IMR-90 (cell line): ENCODE measurements around the gene COPS4. TPM values are rescaled to one million over a fixed set of nuclear protein-coding genes. Genes with fewer than 3 reads are reported as not detected.
"Not testable (repeated sequence)": the region's sequence is repeated elsewhere in the genome, so short reads cannot be mapped to it uniquely, and the experiment has no call there.

Experiments
- ATAC-seq: fragments of 200-7000 bp; cut with Tn5 transposase; 2 replicates; pipeline ENCODE4 v1.9.1; 2020; ENCODE audit warnings: low read depth, mild to moderate bottlenecking, moderate library complexity
- BruUV-seq: library from RNA; stranded (reverse); fragments of 400-500 nt; replicated peaks from 2 replicates; lab custom pipeline; 2021; lab: Mats Ljungman, UMichigan
- CTCF ChIA-PET: fragments of 300-600 bp; formaldehyde crosslinking; extraction: SDS; loops from one replicate; lab custom pipeline; 2021; ENCODE audit warnings: antibody characterized with exemption; lab: Yijun Ruan, JAX
- POLR2A ChIA-PET: fragments of 300-600 bp; sonication (Branson Sonifier 250); formaldehyde crosslinking; loops from one replicate; lab custom pipeline; 2022; ENCODE audit warnings: antibody characterized with exemption; ENCODE audit not compliant: unreplicated experiment; lab: Charles Lee
- DNase-seq: peaks from one replicate; pipeline ENCODE4 v3.0.0; 2013
- H2AFZ ChIP-seq: replicated peaks from 2 replicates; pipeline ENCODE3; 2013; ENCODE audit warnings: low read length, mild to moderate bottlenecking; ENCODE audit not compliant: poor library complexity
- H2AK5ac ChIP-seq: 2 replicates; pipeline ENCODE4 v1.6.1; 2013; ENCODE audit warnings: low read depth, low read length, inconsistent platforms
- H2AK9ac ChIP-seq: replicated peaks from 2 replicates; pipeline ENCODE3; 2013; ENCODE audit warnings: mild to moderate bottlenecking, low read depth, low read length, moderate library complexity; ENCODE audit not compliant: poor library complexity
- H2BK120ac ChIP-seq: 2 replicates; pipeline ENCODE4 v1.6.1; 2013; ENCODE audit warnings: low read depth, low read length, inconsistent platforms
- H2BK15ac ChIP-seq: 3 replicates; pipeline ENCODE4 v1.6.1; 2013; ENCODE audit warnings: low read depth, low read length, inconsistent platforms
- H2BK20ac ChIP-seq: 2 replicates; pipeline ENCODE4 v1.6.1; 2013; ENCODE audit warnings: low read depth, mild to moderate bottlenecking, inconsistent platforms, low read length, moderate library complexity
- H2BK5ac ChIP-seq: 2 replicates; pipeline ENCODE4 v1.6.1; 2013; ENCODE audit warnings: mild to moderate bottlenecking, low read depth, low read length, inconsistent platforms; ENCODE audit not compliant: poor library complexity, severe bottlenecking
- H3K14ac ChIP-seq: replicated peaks from 2 replicates; pipeline ENCODE4 v1.6.1; 2013; ENCODE audit warnings: low read depth, low read length, inconsistent platforms
- H3K18ac ChIP-seq: 2 replicates; pipeline ENCODE4 v1.6.1; 2013; ENCODE audit warnings: low read depth, low read length, control low read depth
- H3K23ac ChIP-seq: 2 replicates; pipeline ENCODE4 v1.6.1; 2013; ENCODE audit warnings: low read depth, low read length, inconsistent platforms
- H3K27ac ChIP-seq: 2 replicates; pipeline ENCODE4 v1.5.1; 2013; ENCODE audit warnings: mild to moderate bottlenecking, control low read depth, low read length; ENCODE audit not compliant: insufficient read depth
- H3K27me3 ChIP-seq: 2 replicates; pipeline ENCODE4 v1.6.1; 2013; ENCODE audit warnings: low read length; ENCODE audit not compliant: control insufficient read depth, insufficient read depth
- H3K36me3 ChIP-seq: 2 replicates; pipeline ENCODE4 v1.6.1; 2013; ENCODE audit warnings: low read length, mixed read lengths; ENCODE audit not compliant: control insufficient read depth, insufficient read depth
- H3K4ac ChIP-seq: 2 replicates; pipeline ENCODE4 v1.6.1; 2013; ENCODE audit warnings: low read depth, low read length, inconsistent platforms
- H3K4me1 ChIP-seq: 2 replicates; pipeline ENCODE4 v1.6.1; 2013; ENCODE audit warnings: low read length, mixed read lengths; ENCODE audit not compliant: control insufficient read depth, insufficient read depth
- H3K4me2 ChIP-seq: 2 replicates; pipeline ENCODE4 v1.6.1; 2013; ENCODE audit warnings: low read depth, mild to moderate bottlenecking, control low read depth, low read length, moderate library complexity
- H3K4me3 ChIP-seq: 2 replicates; pipeline ENCODE4 v1.5.1; 2013; ENCODE audit warnings: low read depth, mild to moderate bottlenecking, control low read depth, low read length, moderate library complexity; ENCODE audit not compliant: insufficient read depth
- H3K56ac ChIP-seq: 2 replicates; pipeline ENCODE4 v1.6.1; 2013; ENCODE audit warnings: low read length, inconsistent platforms; ENCODE audit not compliant: insufficient read depth; ENCODE audit errors: extremely low read depth
- H3K79me1 ChIP-seq, 2 experiments: 2 replicates each; pipeline ENCODE4 v1.6.1; 2013; ENCODE audit warnings: low read length in 2 of 2, inconsistent platforms in 1 of 2, low read depth in 1 of 2
- H3K9ac ChIP-seq: 2 replicates; pipeline ENCODE4 v1.6.1; 2013; ENCODE audit warnings: low read depth, low read length, control low read depth
- H3K9me1 ChIP-seq: 2 replicates; pipeline ENCODE4 v1.6.1; 2013; ENCODE audit warnings: low read length, inconsistent platforms; ENCODE audit not compliant: insufficient read depth
- H3K9me3 ChIP-seq: 2 replicates; pipeline ENCODE4 v1.6.1; 2013; ENCODE audit warnings: low read length; ENCODE audit not compliant: control insufficient read depth, insufficient read depth
- H4K20me1 ChIP-seq: 2 replicates; pipeline ENCODE4 v1.6.1; 2013; ENCODE audit warnings: low read length, inconsistent platforms; ENCODE audit not compliant: insufficient read depth
- H4K5ac ChIP-seq: 2 replicates; pipeline ENCODE4 v1.6.1; 2013; ENCODE audit warnings: mild to moderate bottlenecking, low read depth, low read length, control low read depth
- H4K8ac ChIP-seq, 2 experiments: 2 replicates each; pipeline ENCODE4 v1.6.1; 2013; ENCODE audit warnings: low read depth in 2 of 2, low read length in 2 of 2, control low read depth in 1 of 2, inconsistent platforms in 1 of 2
- H4K91ac ChIP-seq: 2 replicates; pipeline ENCODE4 v1.6.1; 2013; ENCODE audit warnings: low read depth, low read length, inconsistent platforms; ENCODE audit not compliant: insufficient read depth
- WGBS, 2 experiments: methylation state at CpG; one replicate each; pipeline versions ENCODE4 v1.1.5 to v1.1.7; 2013; ENCODE audit warnings: missing lambda C conversion rate in 2 of 2; ENCODE audit not compliant: insufficient read length in 1 of 2; ENCODE audit errors: extremely low coverage in 2 of 2; 5-methylcytosine and 5-hydroxymethylcytosine counted together
- dilution Hi-C: fragments of 300-500 bp; cut with HindIII; formaldehyde crosslinking; loops from one replicate; pipeline ENCODE4 v1.14.3; 2018; ENCODE audit warnings: low sequenced_read_pairs; ENCODE audit not compliant: unreplicated experiment
- in situ Hi-C: fragments of 300-500 bp; cut with MboI; formaldehyde crosslinking; loops from 3 replicates; pipeline ENCODE4 v1.14.3; 2019; ENCODE audit warnings: low sequenced_read_pairs, inconsistent platforms, mixed read lengths
- intact Hi-C: fragments of 100-400 bp; cut with micrococcal nuclease; formaldehyde crosslinking; loops from 2 replicates; pipeline ENCODE4 v1.10.0; 2022
- polyA plus RNA-seq, 3 experiments: library from polyadenylated mRNA; depleted of rRNA; stranded (reverse); fragments of >200 nt; gene quantifications; 2 replicates each; pipeline ENCODE4 v1.2.3, GENCODE V29; 2012; ENCODE audit warnings: low replicate concordance in 1 of 3
- total RNA-seq: library from RNA; depleted of rRNA; stranded (reverse); fragments of >200 nt; gene quantifications from 2 replicates; pipeline ENCODE4 v1.2.3, GENCODE V29; 2012

COPS4 gene
- total and polyA plus RNA-seq, 2 of the 4 experiments (the other 2 are of a cell fraction): 40.1 to 115 TPM

GRCh38 chr4:83074783-83075182 is 39.8 kb downstream of the COPS4 start:
- H3K9me3 ChIP-seq, H3K27ac ChIP-seq, H2BK20ac ChIP-seq, H3K4me1 ChIP-seq, H2AK9ac ChIP-seq, H4K8ac ChIP-seq, H4K91ac ChIP-seq, ATAC-seq, H3K4me2 ChIP-seq, H3K36me3 ChIP-seq, POLR2A ChIA-PET, H3K14ac ChIP-seq, H3K79me1 ChIP-seq, H3K23ac ChIP-seq, H3K56ac ChIP-seq, H3K4me3 ChIP-seq, H2BK15ac ChIP-seq, H2AFZ ChIP-seq, dilution Hi-C loops, BruUV-seq, H4K20me1 ChIP-seq, H2BK120ac ChIP-seq, H3K27me3 ChIP-seq, H2AK5ac ChIP-seq, H2BK5ac ChIP-seq, H3K9ac ChIP-seq, DNase-seq, H4K5ac ChIP-seq, H3K18ac ChIP-seq, H3K9me1 ChIP-seq, H3K4ac ChIP-seq: not testable (repeated sequence)
- intact Hi-C loops (loop anchor here (1.0 to 2.0 kb wide), 3 partner anchors 36 to 208 kb away; no protein-coding TSS in a partner anchor), in situ Hi-C loops (loop anchor here (10.0 kb wide), 1 partner anchor 210 kb away; the partner anchor contains the start of gene COQ2)
- CTCF ChIA-PET: interaction anchor here (0.6 to 1.5 kb wide), 14 partner anchors 12 to 1750 kb away, joined by 3 to 9 read pairs (median 4); no protein-coding TSS in a partner anchor
- 100% methylated on average over 1 of the region's 7 CpGs; no CpG with 5 or more reads in 1 of the 2 experiments for WGBS, 2 experiments
